ENCODE results near the gene ATP8B1.

DNA sequence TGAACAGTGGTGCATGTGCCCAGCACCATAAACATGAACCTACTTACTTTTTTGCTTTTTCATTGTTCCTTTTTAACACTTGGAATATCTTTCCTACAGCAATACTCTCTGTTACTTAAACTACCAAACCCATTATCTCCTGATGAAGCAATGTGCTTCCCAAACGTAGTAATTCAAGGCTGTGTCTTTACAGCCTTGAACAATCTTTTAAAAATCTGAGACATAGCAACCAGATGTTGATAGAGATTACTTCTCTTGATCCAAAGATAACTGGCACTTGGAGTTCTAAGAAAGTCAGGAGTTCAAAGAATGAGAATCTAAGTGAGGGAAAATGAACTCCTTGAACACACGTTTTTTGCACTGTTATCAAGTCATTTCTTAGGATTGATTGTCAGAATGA, 40.4 kb downstream of the ATP8B1 start:
- TF ChIP-seq PREB (CRISPR knock-in tag; IDR thresholded peaks at IDR 0.05; ENCODE audit: borderline replicate concordance): no peak
- no peak for TF ChIP-seq CTCF (IDR thresholded peaks at IDR 0.05)
- no peak for TF ChIP-seq ZNF416 (CRISPR knock-in tag; IDR thresholded peaks at IDR 0.05)
- no peak for TF ChIP-seq NFE2L1 (CRISPR knock-in tag; IDR thresholded peaks at IDR 0.05)
- TF ChIP-seq RORB (CRISPR knock-in tag; IDR thresholded peaks at IDR 0.05): no peak
- TF ChIP-seq ELF4 (CRISPR knock-in tag; IDR thresholded peaks at IDR 0.05; ENCODE audit: low read depth): no peak
- no peak for TF ChIP-seq E2F1 (CRISPR knock-in tag; IDR thresholded peaks at IDR 0.05)
- TF ChIP-seq, protein P1, sequence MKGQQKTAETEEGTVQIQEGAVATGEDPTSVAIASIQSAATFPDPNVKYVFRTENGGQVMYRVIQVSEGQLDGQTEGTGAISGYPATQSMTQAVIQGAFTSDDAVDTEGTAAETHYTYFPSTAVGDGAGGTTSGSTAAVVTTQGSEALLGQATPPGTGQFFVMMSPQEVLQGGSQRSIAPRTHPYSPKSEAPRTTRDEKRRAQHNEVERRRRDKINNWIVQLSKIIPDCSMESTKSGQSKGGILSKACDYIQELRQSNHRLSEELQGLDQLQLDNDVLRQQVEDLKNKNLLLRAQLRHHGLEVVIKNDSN (CRISPR knock-in tag; IDR thresholded peaks at IDR 0.05): no peak
- TF ChIP-seq SP1 (CRISPR knock-in tag; conservative IDR thresholded peaks at IDR 0.05): no peak
- no peak for TF ChIP-seq MAX (CRISPR knock-in tag; IDR thresholded peaks at IDR 0.05)
- TF ChIP-seq GRHL2 (CRISPR knock-in tag; IDR thresholded peaks at IDR 0.05; ENCODE audit: insufficient replicate concordance, severe bottlenecking): no peak
- TF ChIP-seq ATF6 (CRISPR knock-in tag; IDR thresholded peaks at IDR 0.05): no peak
